NCI-H2227 treated with DMSO at 0.1 percent for 48 hours (cell line): ENCODE data around the gene TTC17.
A peak's percentile ranks its signal among the peaks of the same experiment; 100 is the strongest.
"Not testable (repeated sequence)": the region's sequence is repeated elsewhere in the genome, so short reads cannot be mapped to it uniquely, and the experiment has no call there.

Experiments used
- DNase-seq: peaks from one replicate; lab custom pipeline; 2025; lab: John Stamatoyannopoulos, UW

Gene TTC17, protein sequence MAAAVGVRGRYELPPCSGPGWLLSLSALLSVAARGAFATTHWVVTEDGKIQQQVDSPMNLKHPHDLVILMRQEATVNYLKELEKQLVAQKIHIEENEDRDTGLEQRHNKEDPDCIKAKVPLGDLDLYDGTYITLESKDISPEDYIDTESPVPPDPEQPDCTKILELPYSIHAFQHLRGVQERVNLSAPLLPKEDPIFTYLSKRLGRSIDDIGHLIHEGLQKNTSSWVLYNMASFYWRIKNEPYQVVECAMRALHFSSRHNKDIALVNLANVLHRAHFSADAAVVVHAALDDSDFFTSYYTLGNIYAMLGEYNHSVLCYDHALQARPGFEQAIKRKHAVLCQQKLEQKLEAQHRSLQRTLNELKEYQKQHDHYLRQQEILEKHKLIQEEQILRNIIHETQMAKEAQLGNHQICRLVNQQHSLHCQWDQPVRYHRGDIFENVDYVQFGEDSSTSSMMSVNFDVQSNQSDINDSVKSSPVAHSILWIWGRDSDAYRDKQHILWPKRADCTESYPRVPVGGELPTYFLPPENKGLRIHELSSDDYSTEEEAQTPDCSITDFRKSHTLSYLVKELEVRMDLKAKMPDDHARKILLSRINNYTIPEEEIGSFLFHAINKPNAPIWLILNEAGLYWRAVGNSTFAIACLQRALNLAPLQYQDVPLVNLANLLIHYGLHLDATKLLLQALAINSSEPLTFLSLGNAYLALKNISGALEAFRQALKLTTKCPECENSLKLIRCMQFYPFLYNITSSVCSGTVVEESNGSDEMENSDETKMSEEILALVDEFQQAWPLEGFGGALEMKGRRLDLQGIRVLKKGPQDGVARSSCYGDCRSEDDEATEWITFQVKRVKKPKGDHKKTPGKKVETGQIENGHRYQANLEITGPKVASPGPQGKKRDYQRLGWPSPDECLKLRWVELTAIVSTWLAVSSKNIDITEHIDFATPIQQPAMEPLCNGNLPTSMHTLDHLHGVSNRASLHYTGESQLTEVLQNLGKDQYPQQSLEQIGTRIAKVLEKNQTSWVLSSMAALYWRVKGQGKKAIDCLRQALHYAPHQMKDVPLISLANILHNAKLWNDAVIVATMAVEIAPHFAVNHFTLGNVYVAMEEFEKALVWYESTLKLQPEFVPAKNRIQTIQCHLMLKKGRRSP

DNA sequence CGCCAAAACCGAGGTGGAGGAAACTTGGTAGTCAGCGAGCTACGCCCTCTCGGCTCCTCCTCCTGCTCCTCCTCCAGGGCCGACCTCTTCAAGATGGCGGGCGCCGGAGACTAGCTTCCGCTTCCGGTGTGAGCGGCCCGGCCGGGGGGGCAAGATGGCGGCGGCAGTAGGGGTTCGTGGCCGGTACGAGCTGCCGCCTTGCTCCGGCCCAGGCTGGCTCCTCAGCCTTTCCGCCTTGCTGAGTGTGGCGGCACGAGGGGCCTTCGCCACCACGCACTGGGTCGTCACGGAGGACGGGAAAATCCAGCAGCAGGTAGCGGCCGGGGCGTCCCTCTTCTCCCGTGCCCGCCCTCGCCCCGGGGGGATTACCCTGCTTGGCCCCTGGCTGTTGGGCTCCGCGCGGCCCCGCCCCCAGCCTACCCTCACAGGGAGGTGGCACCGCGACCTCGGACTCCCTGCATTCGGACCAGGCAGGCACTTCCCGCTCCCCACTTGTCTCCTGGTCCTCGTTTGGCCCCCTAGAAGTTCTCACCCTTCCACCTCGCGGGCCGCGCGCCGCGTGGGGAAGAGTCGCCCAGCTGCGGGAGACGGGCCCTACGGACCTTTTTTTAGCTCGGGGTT, at the start of gene TTC17:
Gene TTC17 (plus strand): TSS at position 120 of the 621 bp plus-strand sequence. CDS start 35 bp downstream, at position 155.
- DNase-seq = peak; percentile 82

DNA sequence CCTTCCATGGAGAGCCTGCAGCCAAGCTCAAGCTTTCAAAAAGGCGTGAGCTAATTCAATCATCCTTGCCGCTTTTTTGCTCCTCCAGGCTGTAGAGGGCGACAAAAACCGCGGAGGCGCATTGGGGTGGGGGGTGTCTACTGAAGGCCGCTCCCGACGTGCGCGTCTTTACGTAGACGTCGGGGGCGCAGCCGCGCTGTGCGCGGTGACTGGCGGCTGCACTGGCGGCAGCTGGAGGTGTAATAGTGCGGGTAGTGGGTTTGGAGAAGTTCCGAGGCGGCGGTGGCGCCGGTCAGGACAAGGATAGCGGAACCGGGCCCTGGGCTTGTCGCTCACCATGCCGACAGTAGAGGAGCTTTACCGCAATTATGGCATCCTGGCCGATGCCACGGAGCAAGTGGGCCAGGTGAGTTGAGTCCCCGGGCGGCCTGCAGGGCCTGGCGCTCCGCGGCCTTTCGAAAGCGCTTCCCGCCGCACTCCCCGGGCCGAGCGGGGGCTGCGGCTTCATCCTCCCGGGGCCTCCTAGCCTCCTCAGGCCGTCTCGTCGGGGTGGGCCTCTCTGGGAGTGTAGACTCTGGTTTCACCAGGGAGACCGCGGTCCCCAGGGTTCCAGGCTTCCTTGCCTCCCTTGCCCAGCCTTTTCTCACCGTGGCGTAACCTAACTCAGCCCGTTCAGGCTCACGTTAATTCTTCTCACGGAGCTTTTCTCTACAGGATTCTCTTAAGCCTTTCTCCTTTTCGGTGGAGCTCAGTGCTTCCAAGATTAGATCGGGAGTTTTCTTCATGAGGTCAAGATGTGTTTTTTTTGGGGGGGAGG, 46.7 kb upstream of the TTC17 start, which contains the start of gene API5:
Gene API5 (plus strand): TSS at position 206 of the 817 bp plus-strand sequence. CDS start 132 bp downstream, at position 338.
- DNase-seq = peak; percentile 94

DNA sequence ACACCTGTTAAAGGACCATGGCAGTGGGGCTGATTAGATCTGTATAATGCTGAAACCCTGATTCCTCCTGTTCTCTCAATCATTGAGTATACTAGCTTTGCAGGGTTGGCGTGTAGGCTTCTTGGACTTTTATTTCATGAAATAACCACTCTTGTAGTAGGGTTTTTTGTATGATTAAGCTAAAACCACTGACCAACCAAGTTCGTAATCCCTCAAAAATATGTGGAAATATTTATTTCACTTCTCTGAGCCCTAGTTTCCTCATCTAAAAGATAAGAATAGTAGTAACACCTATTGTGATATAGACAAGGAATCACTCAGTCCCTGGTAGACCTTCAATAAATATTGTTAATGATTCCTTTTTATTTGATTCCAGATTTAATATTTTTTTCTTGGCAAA, 42.8 kb upstream of the TTC17 start:
- no peak for DNase-seq

DNA sequence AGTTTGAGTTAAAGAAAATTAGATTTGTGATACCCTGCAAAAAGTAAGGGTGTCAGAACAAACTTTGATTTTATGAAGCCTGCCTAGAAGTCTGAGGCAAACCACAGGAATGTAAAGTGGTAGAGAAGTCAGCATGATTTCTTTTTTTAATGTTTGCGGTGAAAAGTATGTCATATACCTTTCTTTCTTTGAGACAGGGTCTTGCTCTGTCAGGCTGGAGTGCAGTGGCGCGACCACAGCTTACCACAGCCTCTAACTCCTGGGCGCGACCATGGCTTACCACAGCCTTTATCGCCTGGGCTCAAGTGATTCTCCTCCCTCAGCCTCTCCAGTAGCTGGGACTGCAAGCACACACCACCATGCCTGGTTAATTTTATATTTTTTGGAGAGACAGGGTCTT, 42.3 kb upstream of the TTC17 start:
- no peak for DNase-seq

DNA sequence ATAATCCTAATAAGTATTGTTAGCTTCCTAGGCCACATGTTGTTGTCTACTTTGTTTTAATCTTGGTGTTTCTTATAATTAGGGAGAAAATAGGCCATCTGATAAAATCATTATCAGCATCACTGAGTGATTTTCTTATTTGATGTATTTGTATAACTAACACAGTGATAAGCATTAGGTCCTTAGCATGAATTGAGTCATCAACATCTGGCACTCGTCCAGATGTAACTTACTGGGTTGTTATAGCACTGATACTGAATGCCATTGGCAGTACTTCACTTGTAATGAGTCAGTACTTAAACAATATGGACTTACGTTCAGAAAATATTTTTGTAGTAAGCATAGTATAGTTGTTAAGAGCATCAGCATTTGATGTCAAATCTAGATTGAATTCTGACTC, 30.7 kb upstream of the TTC17 start:
- no peak for DNase-seq

DNA sequence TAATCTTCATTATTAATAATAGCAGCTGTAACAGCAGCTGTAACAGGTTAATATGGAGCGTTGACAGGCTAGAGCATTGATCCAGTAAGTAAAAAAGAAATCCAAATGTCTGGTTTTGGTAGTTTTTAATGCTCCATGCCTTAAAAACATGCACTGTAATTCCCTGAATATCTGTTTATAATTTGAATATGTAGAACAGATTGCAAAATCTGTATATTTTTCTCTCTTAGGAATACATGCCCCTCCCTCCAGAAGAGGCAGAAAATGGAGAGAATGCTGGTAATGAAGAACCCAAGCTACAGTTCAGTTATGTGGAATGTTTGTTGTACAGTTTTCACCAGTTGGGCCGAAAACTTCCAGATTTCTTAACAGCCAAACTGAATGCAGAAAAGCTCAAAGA, 30.2 kb upstream of the TTC17 start:
- DNase-seq = no peak

DNA sequence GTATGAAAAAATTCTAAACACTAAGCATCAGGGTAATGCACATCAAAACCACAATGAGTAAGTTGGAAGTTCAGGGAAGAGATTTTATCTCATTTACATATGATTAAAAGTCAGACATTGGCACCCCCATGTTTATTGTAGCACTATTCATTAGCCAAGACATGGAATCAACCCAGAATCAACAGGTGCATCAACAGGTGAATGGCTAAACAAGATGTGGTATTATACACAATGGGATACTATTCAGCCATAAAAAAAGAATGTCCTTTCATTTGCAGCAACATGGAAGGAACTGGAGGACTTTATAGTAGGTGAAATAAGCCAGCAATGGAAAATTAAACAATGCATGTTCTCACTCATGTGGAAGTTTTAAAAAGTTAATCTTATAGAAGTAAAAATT, 17.6 kb upstream of the TTC17 start:
- DNase-seq = no peak

DNA sequence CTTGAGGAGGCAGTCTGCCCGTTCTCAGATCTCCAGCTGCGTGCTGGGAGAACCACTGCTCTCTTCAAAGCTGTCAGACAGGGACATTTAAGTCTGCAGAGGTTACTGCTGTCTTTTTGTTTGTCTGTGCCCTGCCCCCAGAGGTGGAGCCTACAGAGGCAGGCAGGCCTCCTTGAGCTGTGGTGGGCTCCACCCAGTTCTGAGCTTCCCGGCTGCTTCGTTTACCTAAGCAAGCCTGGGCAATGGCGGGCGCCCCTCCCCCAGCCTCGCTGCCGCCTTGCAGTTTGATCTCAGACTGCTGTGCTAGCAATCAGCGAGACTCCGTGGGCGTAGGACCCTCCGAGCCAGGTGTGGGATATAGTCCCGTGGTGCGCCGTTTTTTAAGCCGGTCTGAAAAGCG, 7.3 kb upstream of the TTC17 start:
- not testable (repeated sequence) for DNase-seq

DNA sequence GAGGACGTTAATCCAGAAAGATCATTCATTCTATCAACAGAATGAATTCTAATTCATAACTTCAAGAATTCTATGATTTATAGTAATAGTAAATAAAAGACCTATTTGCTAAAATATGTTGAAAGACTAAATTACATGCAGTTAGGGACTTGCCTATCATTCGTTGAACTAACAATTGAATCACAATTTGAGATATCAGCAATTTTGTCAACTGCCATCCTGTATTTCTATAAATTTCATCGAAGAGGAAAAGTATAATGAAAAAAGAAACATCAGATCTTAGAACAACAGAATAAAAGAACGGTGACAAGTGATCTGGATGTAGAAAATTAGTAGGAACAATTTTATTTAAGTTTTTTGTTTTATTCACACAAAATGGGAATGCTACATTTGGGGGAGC, 4.4 kb upstream of the TTC17 start:
- DNase-seq = no peak

DNA sequence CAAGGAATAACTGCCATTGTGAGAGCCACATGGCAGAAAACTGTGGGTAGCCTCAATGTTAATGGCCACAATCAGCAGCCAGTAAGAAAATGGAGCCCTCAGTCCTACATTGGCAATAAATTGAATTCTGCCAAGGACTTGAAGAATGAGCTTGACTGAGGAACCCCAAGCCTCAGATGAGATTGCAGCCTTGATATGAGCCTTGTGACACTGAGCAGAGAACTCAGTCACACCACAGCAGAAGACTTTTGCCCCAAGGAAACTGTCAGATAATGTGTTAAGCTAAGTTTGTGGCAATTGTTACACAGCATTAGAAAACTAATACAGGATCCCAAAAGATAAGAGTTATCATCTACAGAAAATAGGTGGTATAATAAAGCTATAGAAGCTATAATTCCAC, 2.4 kb upstream of the TTC17 start:
- DNase-seq = no peak

DNA sequence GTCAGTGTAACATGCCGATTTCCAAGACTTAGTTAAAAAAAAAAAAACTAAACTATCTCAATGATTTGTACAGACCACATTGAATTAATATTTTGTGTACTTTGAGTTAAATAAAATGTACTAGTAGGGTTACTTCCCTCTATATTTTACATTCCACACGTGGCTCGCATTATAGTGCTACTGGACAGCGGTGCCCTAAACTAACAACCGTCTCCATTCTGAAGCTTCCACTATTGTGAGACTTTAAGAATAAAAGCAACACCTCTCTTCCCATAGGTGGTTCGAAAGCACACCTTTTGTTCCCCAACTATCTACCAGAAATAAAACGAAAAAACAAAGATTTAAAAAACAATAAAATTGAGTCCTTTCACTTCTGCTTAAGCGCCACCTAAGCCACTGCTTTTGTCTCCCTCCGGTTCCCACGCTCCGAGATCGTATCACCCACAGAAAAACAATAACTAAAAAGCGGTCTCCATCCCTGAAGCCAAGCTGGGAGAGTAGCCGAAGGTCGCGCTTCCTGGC, 380 bp upstream of the TTC17 start:
- no peak for DNase-seq

DNA sequence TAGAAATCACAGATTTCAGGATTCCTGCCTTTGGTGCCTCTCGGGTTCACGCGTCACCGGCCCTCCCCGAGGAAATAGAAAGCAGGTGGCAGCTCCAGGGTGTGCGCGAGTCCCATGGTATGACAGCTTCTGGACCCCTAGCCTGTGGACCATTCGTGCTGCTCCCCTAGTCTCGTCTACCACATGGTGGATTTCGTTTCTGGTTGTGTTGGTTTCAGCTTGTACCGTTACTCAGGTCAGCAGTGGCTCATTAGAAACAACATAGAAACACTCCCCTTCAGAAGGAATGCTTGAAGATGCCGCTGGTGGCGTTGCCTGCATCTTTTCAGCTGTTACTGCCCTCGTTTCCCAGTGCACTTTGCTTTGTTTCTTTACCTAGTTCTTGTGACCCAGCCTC, 700 bp downstream of the TTC17 start:
- peak; percentile 20 for DNase-seq

DNA sequence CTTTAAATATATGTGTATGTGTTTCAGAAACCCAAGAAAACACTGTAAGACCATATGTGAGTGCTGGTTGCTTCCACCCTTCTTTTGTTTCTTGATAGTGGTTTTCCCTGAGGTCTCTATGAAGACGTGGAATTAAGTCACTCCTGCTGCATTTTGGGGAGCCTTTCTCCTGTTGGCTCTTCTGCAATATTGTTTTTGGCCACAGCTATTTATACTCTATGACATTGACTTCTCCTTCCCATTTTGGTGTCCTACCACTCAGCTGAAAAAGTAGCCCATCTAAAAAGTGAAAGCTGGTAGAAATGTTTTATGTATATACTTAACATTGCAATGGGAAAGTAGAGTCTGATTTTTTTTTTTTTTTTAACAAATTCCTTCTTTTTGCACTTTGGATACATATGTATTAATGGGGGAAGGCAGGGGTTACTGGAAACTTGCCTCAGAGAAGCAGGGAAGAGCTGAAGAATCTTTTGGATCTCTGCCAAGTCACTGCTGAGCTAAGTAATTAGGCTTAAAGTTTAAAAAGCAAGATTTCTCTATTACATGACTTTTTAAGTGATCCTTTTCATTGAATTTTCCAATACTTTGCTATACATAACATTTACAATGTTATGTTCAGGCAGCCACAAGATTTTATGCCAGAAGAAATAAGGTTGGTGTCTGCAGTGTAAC, 1.8 kb downstream of the TTC17 start:
- no peak for DNase-seq

DNA sequence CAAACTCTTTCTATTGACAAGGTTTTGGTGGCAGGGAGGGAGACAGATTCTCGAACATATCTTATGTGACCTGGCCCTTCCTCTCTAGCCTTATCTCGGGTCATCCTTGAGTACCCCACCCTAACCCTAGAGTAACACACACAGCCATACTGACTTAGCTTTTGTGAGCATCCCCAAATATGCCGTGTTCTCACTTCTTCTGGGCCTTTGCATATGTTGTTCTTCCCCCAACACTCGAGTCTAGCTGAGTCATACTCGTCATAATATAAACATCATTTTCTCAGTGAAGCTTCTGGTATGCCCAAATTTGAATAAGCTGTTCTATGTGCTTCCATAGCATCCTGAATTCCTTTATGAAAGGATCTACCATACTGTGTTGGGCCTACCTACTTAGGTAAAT, 8.0 kb downstream of the TTC17 start:
- DNase-seq = no peak

DNA sequence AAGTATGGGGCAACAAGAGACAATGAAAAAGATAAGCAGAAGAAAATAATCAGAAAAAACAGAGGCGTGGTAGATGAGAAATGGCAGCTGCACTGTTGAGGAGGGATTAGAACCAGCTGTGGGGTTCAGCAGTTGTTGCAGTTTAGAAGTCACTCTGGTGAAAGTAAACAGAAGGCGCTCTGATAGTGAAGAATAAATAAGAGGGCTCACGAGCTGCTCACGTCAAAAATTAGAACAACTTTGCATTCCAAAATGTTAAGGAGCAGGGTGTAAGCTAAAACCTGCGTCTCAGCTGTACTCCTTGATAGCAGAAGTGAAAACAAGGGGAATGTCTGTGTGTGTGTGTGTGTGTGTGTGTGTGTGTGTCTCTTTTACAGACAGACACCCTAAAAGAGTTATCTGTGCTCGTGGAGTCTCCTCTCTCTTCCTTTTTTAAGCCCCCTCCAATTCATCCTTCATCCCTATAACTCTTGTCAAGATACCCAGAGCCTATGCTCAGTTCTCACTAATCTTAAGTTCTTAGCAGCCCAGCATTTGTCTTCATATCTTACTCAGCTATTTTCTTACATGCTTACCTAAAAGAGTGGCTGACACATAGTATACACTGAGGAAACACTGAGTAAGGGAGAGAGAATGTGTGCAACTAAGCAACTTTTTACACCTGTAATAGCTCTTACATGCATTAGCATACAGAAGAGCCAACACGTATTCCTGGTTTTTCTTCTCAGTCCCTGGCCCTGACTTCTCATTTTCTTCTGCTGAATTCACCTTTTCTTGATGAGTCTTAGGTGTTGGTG, 8.9 kb downstream of the TTC17 start:
- DNase-seq = no peak

DNA sequence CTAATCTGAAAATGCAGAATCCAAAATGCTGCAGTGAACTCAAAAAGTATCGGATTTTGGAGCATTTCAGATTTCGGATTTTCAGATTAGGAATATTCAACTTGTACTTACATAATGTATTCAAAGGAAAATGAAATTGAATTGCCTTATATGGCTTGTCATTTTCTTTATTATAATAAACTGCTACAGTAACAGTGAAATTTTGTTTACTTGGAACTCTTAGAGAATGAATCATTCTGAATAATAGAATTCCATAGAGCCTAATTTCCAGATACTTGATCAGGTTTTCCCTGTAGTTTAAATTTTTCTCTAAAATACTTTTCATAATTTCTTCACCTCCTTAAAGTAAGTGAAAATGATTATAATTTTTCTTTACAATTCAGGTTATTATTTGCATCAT, 17.3 kb downstream of the TTC17 start:
- no peak for DNase-seq

DNA sequence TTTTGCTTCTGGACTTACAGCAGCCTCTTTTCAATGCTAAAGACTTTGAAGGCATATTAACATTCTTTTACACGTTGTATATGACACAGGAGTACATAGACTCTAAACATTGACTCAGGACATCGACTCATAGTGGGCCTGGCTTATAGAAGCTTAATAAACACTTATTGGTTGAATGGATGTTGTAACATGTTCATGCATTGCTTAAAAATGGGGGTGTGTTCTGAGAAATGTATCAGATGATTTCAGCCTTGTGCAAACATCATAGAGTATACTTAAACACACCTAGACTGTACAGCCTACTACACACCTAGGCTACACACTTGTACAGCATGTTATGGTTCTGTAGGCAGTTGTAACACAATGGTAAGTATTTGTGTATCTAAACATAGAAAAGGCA, 17.9 kb downstream of the TTC17 start:
- no peak for DNase-seq

DNA sequence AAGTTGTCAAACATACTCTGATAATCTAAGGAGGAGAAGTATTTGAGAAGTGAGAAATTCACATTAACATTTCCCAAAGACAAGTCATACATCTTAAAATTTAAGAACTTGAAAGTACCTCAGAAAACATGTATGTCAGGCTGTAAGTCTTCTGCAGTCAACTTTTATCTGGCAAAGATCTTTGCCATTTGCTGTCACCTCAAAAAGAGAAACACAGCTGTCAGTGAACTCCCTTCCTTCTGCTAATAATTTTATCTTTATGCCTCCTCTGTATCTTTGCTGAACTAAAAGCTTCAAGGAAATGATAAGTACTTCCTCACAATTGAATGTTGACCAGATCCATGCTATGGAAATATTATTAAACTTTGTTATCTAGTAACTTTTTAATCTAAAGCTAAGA, 18.7 kb downstream of the TTC17 start:
- no peak for DNase-seq

DNA sequence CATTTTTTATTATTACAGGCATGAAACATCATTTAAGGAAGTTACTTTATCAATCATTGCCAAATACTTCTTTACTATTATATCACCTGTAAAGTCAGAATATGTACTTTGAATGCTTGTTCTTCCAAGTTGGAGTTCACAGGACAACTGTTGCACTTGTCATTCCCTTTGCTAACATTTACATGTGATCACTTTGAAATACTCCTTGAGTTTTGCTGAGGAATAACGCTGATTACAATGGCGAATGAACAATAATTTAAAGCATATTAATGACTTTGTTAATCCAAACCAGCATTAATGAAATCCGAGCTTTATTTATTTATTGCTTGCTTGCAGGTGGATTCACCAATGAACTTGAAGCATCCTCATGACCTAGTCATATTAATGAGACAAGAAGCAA, 20.2 kb downstream of the TTC17 start:
- DNase-seq = no peak

DNA sequence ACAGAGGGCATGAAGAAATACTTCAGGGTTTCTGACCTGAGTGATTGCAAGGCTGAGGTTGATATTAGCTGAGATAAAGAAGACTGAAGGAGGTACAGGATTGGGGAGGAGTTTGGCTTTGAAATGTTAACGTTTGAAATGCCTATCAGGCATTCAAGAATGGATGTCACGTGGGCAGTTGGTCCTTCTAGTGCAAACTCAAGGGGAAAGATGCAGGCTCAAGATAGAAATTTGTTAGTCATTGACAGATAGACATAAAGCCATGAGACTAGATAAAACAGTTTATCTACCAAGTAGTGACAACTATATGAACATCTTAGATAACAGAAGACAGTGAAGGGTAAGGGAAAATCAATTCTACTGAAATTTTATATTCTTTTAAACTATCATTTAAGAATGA, 23.1 kb downstream of the TTC17 start:
- DNase-seq = no peak
